HCT116 (cell line): ENCODE measurements around the gene PXN. TPM values are rescaled to one million over a fixed set of nuclear protein-coding genes. Genes with fewer than 3 reads are reported as not detected.

ENCODE experiments used
- ATAC-seq: fragments of 200-7000 bp; cut with Tn5 transposase; 2 replicates; pipeline ENCODE4 v1.9.1; 2020; ENCODE audit warnings: mild to moderate bottlenecking, moderate library complexity
- BruUV-seq: library from RNA; stranded (reverse); fragments of 400-500 nt; replicated peaks from 2 replicates; lab custom pipeline; 2021; lab: Mats Ljungman, UMichigan
- CTCF ChIA-PET: fragments of 300-600 bp; sonication (Branson Sonifier 250); formaldehyde crosslinking; loops from one replicate; lab custom pipeline; 2021; ENCODE audit warnings: antibody characterized with exemption; lab: Charles Lee
- POLR2A ChIA-PET: fragments of 300-600, 350-600 bp; sonication (Branson Sonifier 250); formaldehyde crosslinking; loops from one replicate; lab custom pipeline; 2021; ENCODE audit warnings: antibody characterized with exemption; lab: Charles Lee
- RAD21 ChIA-PET, 2 experiments: fragments of 300-600 bp; sonication (Branson Sonifier 250); formaldehyde crosslinking; loops; one replicate each; lab custom pipeline; 2023; ENCODE audit warnings: low total read pairs in 2 of 2; ENCODE audit not compliant: uncharacterized antibody in 2 of 2, unreplicated experiment in 2 of 2, low non-redundant PET in 1 of 2; lab: Charles Lee
- DNase-seq: peaks from one replicate; pipeline ENCODE4 v3.0.0-alpha.2; 2010; ENCODE audit warnings: low read depth, low spot score
- H2AFZ ChIP-seq: fragments of 200-600 bp; shearing (Covaris generic), sonication (generic); 2 replicates; pipeline ENCODE4 v1.6.1; 2017; ENCODE audit warnings: low read depth, mixed run types, mixed read lengths, antibody characterized with exemption, low read length; ENCODE audit not compliant: poor library complexity, severe bottlenecking
- H3K27ac ChIP-seq: 2 replicates; pipeline ENCODE4 v1.5.1; 2012; ENCODE audit warnings: low read depth, low read length
- H3K27me3 ChIP-seq: fragments of 200-600 bp; sonication (generic); 2 replicates; pipeline ENCODE4 v1.6.1; 2016; ENCODE audit warnings: mixed run types, low read length, mixed read lengths; ENCODE audit not compliant: insufficient read depth
- H3K36me3 ChIP-seq, 2 experiments: fragments of 200-500 bp in 1 of 2; fragments of 200-600 bp in 1 of 2; sonication (Bioruptor generic) in 1 of 2; sonication (generic) in 1 of 2; 2 replicates each; pipeline versions ENCODE4 v1.5.1 to v1.6.1; 2014 to 2016; ENCODE audit warnings: low read length in 2 of 2, inconsistent platforms in 1 of 2, mixed read lengths in 1 of 2, mixed run types in 1 of 2; ENCODE audit not compliant: insufficient read depth in 2 of 2, control insufficient read depth in 1 of 2
- H3K4me1 ChIP-seq, 2 experiments: fragments of 200-600 bp in 1 of 2; sonication (generic) in 1 of 2; 2 replicates each; pipeline versions ENCODE4 v1.5.1 to v1.6.1; 2012 to 2017; ENCODE audit warnings: low read length in 2 of 2, inconsistent platforms in 1 of 2, mild to moderate bottlenecking in 1 of 2, mixed read lengths in 1 of 2, mixed run types in 1 of 2, moderate library complexity in 1 of 2; ENCODE audit not compliant: insufficient read depth in 2 of 2, control insufficient read depth in 1 of 2
- H3K4me2 ChIP-seq: fragments of 200-600 bp; sonication (generic); 2 replicates; pipeline ENCODE4 v1.6.1; 2017; ENCODE audit warnings: mixed run types, low read length, mixed read lengths
- H3K4me3 ChIP-seq, 2 experiments: fragments of 200-600 bp in 1 of 2; sonication (generic) in 1 of 2; replicated peaks in 1 of 2; 2 replicates each; pipeline ENCODE4 v1.5.1; 2011 to 2016; ENCODE audit warnings: low read length in 2 of 2, control low read depth in 1 of 2, low read depth in 1 of 2, mild to moderate bottlenecking in 1 of 2, mixed read lengths in 1 of 2, mixed run types in 1 of 2
- H3K79me2 ChIP-seq: fragments of 200-600 bp; sonication (generic); 2 replicates; pipeline ENCODE4 v1.6.1; 2017; ENCODE audit warnings: mild to moderate bottlenecking, mixed run types, low read length, moderate library complexity, mixed read lengths; ENCODE audit not compliant: insufficient read depth
- H3K9ac ChIP-seq: fragments of 200-600 bp; sonication (generic); 2 replicates; pipeline ENCODE4 v1.6.1; 2016; ENCODE audit warnings: low read length, mixed read lengths
- H3K9me2 ChIP-seq: fragments of 200-600 bp; sonication (generic), shearing (Covaris generic); 2 replicates; pipeline ENCODE4 v1.6.1; 2017; ENCODE audit warnings: mixed run types, mild to moderate bottlenecking, moderate library complexity; ENCODE audit not compliant: insufficient read depth
- H3K9me3 ChIP-seq, 2 experiments: fragments of 200-500 bp in 1 of 2; fragments of 200-600 bp in 1 of 2; sonication (Bioruptor generic) in 1 of 2; sonication (generic) in 1 of 2; 2 replicates each; pipeline ENCODE4 v1.6.1; 2014 to 2017; ENCODE audit warnings: low read length in 2 of 2, mixed read lengths in 2 of 2, inconsistent platforms in 1 of 2, low read depth in 1 of 2, mild to moderate bottlenecking in 1 of 2, mixed run types in 1 of 2, moderate library complexity in 1 of 2; ENCODE audit not compliant: control insufficient read depth in 1 of 2, insufficient read depth in 1 of 2
- H4K20me1 ChIP-seq: fragments of 200-600 bp; sonication (generic), shearing (Covaris generic); 2 replicates; pipeline ENCODE4 v1.6.1; 2017; ENCODE audit warnings: mixed run types, mild to moderate bottlenecking, moderate library complexity; ENCODE audit not compliant: insufficient read depth
- CBX3 ChIP-seq: IDR thresholded peaks from 2 replicates; pipeline ENCODE4 v1.6.1; 2012; ENCODE audit warnings: low read depth
- CEBPB ChIP-seq: IDR thresholded peaks from 2 replicates; pipeline ENCODE4 v1.6.1; 2012; ENCODE audit warnings: low read depth
- EGR1 ChIP-seq: IDR thresholded peaks from 2 replicates; pipeline ENCODE4 v1.6.1; 2012; ENCODE audit warnings: low read depth
- ELF1 ChIP-seq: IDR thresholded peaks from 2 replicates; pipeline ENCODE4 v1.6.1; 2012; ENCODE audit warnings: low read depth, borderline replicate concordance
- EZH2 ChIP-seq: fragments of 200-600 bp; sonication (generic); IDR thresholded peaks from 2 replicates; pipeline ENCODE4 v1.6.1; 2017; ENCODE audit warnings: antibody characterized with exemption, mixed run types
- FOSL1 ChIP-seq: IDR thresholded peaks from 2 replicates; pipeline ENCODE4 v1.6.1; 2012; ENCODE audit warnings: low read depth
- SIN3A ChIP-seq: IDR thresholded peaks from 2 replicates; pipeline ENCODE4 v1.6.1; 2012; ENCODE audit warnings: low read depth
- SRF ChIP-seq: IDR thresholded peaks from 2 replicates; pipeline ENCODE4 v1.6.1; 2012; ENCODE audit warnings: low read depth
- YY1 ChIP-seq: IDR thresholded peaks from 2 replicates; pipeline ENCODE4 v1.6.1; 2011; ENCODE audit warnings: low read length, low read depth, moderate library complexity, mild to moderate bottlenecking; ENCODE audit not compliant: insufficient replicate concordance; ENCODE audit errors: extremely low read depth
- intact Hi-C: fragments of 100-400 bp; cut with micrococcal nuclease; formaldehyde crosslinking; loops from 2 replicates; pipeline ENCODE4 v1.10.0; 2022
- total RNA-seq: library from RNA; stranded (reverse); gene quantifications from one replicate; pipeline ENCODE4 v1.2.1, GENCODE V29; 2021; ENCODE audit not compliant: unreplicated experiment
- TF ChIP-seq, protein P1 (sequence below): IDR thresholded peaks from 2 replicates; pipeline ENCODE4 v1.6.1; 2012

Gene PXN
- total RNA-seq, 1 experiment from 2014 or later, result 211 TPM

DNA sequence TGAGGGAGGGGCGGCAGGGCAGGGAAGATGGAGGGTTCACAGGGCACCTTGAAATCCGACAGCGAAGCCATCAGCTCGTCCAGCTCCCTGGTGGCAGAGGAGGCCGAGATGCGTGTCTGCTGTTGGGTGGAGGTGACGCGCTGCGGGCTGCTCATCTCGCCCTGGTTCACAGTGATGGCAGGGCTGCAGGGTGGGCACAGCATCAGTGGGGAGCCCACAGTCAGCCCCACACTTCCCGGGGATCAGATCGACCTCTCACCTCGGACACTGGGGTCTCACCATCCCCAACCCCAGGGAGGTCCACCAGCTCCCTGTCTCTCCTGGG is 44.0 kb downstream of the PXN start (continued):
- TF ChIP-seq, protein P1, sequence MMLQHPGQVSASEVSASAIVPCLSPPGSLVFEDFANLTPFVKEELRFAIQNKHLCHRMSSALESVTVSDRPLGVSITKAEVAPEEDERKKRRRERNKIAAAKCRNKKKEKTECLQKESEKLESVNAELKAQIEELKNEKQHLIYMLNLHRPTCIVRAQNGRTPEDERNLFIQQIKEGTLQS, result no peak
- TF ChIP-seq CBX3, result no peak
- no peak for TF ChIP-seq CEBPB
- TF ChIP-seq SIN3A, result no peak
- TF ChIP-seq EZH2, result no peak
- no peak for TF ChIP-seq SRF
- no peak for TF ChIP-seq FOSL1
- TF ChIP-seq EGR1, result no peak
- TF ChIP-seq YY1, result no peak
- TF ChIP-seq, all 23 proteins: peak for 0

DNA sequence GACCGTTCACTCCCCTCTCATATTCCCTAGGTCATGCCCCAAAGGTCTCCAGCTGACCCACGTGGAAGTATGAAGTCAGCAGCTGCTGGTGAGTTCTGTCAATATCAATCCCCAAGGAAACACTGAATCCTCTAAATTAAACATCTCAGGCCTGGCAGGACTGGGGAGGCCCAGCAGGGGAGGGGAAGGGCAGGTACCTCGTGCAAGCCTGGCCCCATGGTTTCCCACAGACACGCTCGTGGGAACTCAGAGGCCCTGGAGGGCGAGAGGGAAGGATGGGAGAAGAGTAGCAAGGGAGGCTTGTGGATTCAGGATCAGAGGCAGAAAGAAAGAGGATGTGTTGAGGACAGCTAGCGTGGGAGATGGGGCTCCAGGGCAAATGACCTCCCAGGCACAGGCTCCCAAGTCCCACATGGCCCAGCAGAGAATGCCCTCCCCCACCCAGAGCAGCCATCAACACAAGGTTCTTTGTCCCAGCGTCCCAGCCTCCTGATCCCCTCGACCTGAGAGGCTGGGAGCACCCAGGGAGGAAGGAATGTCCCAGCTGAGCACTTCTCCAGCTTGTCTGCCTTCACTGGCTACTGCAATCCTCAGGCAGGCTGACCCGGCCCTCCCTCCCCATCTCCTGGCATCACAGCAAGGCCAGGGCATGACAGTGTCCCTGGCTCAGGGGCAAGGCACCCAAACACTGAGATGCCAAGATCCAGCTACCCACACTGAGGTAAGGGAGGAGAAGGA is 44.5 kb downstream of the PXN start:
- Histone ChIP-seq H3K9me3 (no peaks in the 10 kb centered on the region), H3K27me3 (no peaks in the 10 kb centered on the region), H3K4me2 (no peak overlapping the region), H3K36me3 (peaks cover 38 to 60% of the 10 kb centered on the region in 2 experiments; a peak in 3 of 4 replicates), H4K20me1 (peaks cover 3% of the 10 kb centered on the region; the same call in 1 of the 2 replicates), H3K9ac (no peak overlapping the region), H3K4me3 (no peak overlapping the region), H3K79me2 (peaks cover 28% of the 10 kb centered on the region), H3K9me2 (no peaks in the 10 kb centered on the region), H3K4me1 (peaks cover 0 to 13% of the 10 kb centered on the region in 2 experiments; a peak in 3 of 4 replicates), H2AFZ (no peak overlapping the region), H3K27ac (no peak overlapping the region)
- RAD21 ChIA-PET, result no interaction called here
- POLR2A ChIA-PET, result interaction anchor here (3.0 to 5.4 kb wide), 2 partner anchors 20 to 71 kb away, joined by 11 to 40 read pairs; partner anchors contain the start of genes RNU4-2 and RPLP0
- intact Hi-C loops, result no loop called here
- BruUV-seq, result no TSS peak
- DNase-seq, result no peak
- CTCF ChIA-PET, result interaction anchor here (1.9 kb wide), 1 partner anchor 20 kb away, joined by 8 read pairs; the partner anchor contains the start of gene RPLP0
- TF ChIP-seq ELF1 (no peak), CBX3 (no peak), YY1 (no peak)
- ATAC-seq, result no peak
